H1 (cell line): ENCODE results near the gene NBPF6.
"Not testable (repeated sequence)": the region's sequence is repeated elsewhere in the genome, so short reads cannot be mapped to it uniquely, and the experiment has no call there.

Source experiments
- BRCA1 ChIP-seq: IDR thresholded peaks from 2 replicates; pipeline ENCODE4 v1.6.1; 2012; ENCODE audit warnings: low read depth, low read length, improper control_type of control experiment
- EP300 ChIP-seq, 2 experiments: IDR thresholded peaks; 1 replicate in 1 of 2; 2 replicates in 1 of 2; pipeline ENCODE4 v1.6.1; 2011 to 2012; ENCODE audit warnings: low read depth in 2 of 2, low read length in 2 of 2, mild to moderate bottlenecking in 2 of 2, borderline replicate concordance in 1 of 2, inconsistent platforms in 1 of 2, moderate library complexity in 1 of 2
- EZH2 ChIP-seq: fragments of 200-600 bp; sonication (generic); IDR thresholded peaks from 2 replicates; pipeline ENCODE4 v1.7.1; 2012; ENCODE audit warnings: low read depth, mild to moderate bottlenecking, moderate library complexity, low read length, inconsistent platforms; ENCODE audit not compliant: severe bottlenecking
- FOSL1 ChIP-seq: IDR thresholded peaks from 2 replicates; pipeline ENCODE4 v1.6.1; 2011; ENCODE audit warnings: mild to moderate bottlenecking, low read depth, low read length, moderate library complexity; ENCODE audit not compliant: insufficient read depth
- MAFK ChIP-seq: IDR thresholded peaks from 2 replicates; pipeline ENCODE4 v1.6.1; 2012; ENCODE audit warnings: low read depth, mild to moderate bottlenecking, improper control_type of control experiment, low read length
- NANOG ChIP-seq: IDR thresholded peaks from 2 replicates; pipeline ENCODE4 v1.6.1; 2011; ENCODE audit warnings: low read length, low read depth, mild to moderate bottlenecking, inconsistent platforms; ENCODE audit not compliant: insufficient read depth, poor library complexity, severe bottlenecking
- POLR2A ChIP-seq, 2 experiments: IDR thresholded peaks; 1 replicate in 1 of 2; 2 replicates in 1 of 2; pipeline ENCODE4 v1.6.1; 2011; ENCODE audit warnings: low read depth in 2 of 2, low read length in 2 of 2, mild to moderate bottlenecking in 2 of 2; ENCODE audit errors: control extremely low read depth in 1 of 2
- POLR2AphosphoS5 ChIP-seq: IDR thresholded peaks from 2 replicates; pipeline ENCODE4 v1.6.1; 2011; ENCODE audit warnings: low read depth, low read length
- RXRA ChIP-seq: IDR thresholded peaks from 2 replicates; pipeline ENCODE4 v1.6.1; 2011; ENCODE audit warnings: low read depth, mild to moderate bottlenecking, low read length, moderate library complexity; ENCODE audit not compliant: insufficient read depth
- SRF ChIP-seq: IDR thresholded peaks from 2 replicates; pipeline ENCODE4 v1.6.1; 2011; ENCODE audit warnings: mild to moderate bottlenecking, low read depth, low read length, moderate library complexity
- TAF1 ChIP-seq: IDR thresholded peaks from 2 replicates; pipeline ENCODE4 v1.6.1; 2011; ENCODE audit warnings: mild to moderate bottlenecking, low read depth, low read length
- TF ChIP-seq, protein P1 (sequence below), 3 experiments: IDR thresholded peaks; 1 replicate in 2 of 3; 2 replicates in 1 of 3; pipeline versions ENCODE4 v1.5.1 to v1.6.1; 2011; ENCODE audit warnings: low read length in 3 of 3, mild to moderate bottlenecking in 3 of 3, inconsistent platforms in 2 of 3, low read depth in 1 of 3, moderate library complexity in 1 of 3; ENCODE audit not compliant: insufficient read depth in 1 of 3; ENCODE audit errors: control extremely low read depth in 1 of 3
- TF ChIP-seq, protein P2 (sequence below): fragments of 300-600 bp; sonication (generic); IDR thresholded peaks from 2 replicates; pipeline ENCODE4 v1.7.1; 2012; ENCODE audit warnings: low read length, moderate library complexity, mild to moderate bottlenecking, inconsistent platforms; ENCODE audit not compliant: insufficient replicate concordance
- TF ChIP-seq, protein P3 (sequence below): IDR thresholded peaks from 2 replicates; pipeline ENCODE4 v1.6.1; 2012; ENCODE audit warnings: inconsistent platforms

- TF ChIP-seq BRCA1; POLR2AphosphoS5; POLR2A (IDR thresholded peaks at IDR 0.05; ENCODE audit: control extremely low read depth in 1 of 2, low read depth in 2 of 2, low read length in 2 of 2); MAFK; SRF; RXRA; EP300 (IDR thresholded peaks at IDR 0.05; ENCODE audit: borderline replicate concordance in 1 of 2, low read depth in 2 of 2, low read length in 2 of 2); EZH2; NANOG; TAF1; FOSL1: not testable (repeated sequence)
- TF ChIP-seq, protein P1, sequence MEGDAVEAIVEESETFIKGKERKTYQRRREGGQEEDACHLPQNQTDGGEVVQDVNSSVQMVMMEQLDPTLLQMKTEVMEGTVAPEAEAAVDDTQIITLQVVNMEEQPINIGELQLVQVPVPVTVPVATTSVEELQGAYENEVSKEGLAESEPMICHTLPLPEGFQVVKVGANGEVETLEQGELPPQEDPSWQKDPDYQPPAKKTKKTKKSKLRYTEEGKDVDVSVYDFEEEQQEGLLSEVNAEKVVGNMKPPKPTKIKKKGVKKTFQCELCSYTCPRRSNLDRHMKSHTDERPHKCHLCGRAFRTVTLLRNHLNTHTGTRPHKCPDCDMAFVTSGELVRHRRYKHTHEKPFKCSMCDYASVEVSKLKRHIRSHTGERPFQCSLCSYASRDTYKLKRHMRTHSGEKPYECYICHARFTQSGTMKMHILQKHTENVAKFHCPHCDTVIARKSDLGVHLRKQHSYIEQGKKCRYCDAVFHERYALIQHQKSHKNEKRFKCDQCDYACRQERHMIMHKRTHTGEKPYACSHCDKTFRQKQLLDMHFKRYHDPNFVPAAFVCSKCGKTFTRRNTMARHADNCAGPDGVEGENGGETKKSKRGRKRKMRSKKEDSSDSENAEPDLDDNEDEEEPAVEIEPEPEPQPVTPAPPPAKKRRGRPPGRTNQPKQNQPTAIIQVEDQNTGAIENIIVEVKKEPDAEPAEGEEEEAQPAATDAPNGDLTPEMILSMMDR (IDR thresholded peaks at IDR 0.05; ENCODE audit: control extremely low read depth in 1 of 3, insufficient read depth in 1 of 3, low read depth in 1 of 3, low read length in 3 of 3) = not testable (repeated sequence)
- TF ChIP-seq, protein P2, sequence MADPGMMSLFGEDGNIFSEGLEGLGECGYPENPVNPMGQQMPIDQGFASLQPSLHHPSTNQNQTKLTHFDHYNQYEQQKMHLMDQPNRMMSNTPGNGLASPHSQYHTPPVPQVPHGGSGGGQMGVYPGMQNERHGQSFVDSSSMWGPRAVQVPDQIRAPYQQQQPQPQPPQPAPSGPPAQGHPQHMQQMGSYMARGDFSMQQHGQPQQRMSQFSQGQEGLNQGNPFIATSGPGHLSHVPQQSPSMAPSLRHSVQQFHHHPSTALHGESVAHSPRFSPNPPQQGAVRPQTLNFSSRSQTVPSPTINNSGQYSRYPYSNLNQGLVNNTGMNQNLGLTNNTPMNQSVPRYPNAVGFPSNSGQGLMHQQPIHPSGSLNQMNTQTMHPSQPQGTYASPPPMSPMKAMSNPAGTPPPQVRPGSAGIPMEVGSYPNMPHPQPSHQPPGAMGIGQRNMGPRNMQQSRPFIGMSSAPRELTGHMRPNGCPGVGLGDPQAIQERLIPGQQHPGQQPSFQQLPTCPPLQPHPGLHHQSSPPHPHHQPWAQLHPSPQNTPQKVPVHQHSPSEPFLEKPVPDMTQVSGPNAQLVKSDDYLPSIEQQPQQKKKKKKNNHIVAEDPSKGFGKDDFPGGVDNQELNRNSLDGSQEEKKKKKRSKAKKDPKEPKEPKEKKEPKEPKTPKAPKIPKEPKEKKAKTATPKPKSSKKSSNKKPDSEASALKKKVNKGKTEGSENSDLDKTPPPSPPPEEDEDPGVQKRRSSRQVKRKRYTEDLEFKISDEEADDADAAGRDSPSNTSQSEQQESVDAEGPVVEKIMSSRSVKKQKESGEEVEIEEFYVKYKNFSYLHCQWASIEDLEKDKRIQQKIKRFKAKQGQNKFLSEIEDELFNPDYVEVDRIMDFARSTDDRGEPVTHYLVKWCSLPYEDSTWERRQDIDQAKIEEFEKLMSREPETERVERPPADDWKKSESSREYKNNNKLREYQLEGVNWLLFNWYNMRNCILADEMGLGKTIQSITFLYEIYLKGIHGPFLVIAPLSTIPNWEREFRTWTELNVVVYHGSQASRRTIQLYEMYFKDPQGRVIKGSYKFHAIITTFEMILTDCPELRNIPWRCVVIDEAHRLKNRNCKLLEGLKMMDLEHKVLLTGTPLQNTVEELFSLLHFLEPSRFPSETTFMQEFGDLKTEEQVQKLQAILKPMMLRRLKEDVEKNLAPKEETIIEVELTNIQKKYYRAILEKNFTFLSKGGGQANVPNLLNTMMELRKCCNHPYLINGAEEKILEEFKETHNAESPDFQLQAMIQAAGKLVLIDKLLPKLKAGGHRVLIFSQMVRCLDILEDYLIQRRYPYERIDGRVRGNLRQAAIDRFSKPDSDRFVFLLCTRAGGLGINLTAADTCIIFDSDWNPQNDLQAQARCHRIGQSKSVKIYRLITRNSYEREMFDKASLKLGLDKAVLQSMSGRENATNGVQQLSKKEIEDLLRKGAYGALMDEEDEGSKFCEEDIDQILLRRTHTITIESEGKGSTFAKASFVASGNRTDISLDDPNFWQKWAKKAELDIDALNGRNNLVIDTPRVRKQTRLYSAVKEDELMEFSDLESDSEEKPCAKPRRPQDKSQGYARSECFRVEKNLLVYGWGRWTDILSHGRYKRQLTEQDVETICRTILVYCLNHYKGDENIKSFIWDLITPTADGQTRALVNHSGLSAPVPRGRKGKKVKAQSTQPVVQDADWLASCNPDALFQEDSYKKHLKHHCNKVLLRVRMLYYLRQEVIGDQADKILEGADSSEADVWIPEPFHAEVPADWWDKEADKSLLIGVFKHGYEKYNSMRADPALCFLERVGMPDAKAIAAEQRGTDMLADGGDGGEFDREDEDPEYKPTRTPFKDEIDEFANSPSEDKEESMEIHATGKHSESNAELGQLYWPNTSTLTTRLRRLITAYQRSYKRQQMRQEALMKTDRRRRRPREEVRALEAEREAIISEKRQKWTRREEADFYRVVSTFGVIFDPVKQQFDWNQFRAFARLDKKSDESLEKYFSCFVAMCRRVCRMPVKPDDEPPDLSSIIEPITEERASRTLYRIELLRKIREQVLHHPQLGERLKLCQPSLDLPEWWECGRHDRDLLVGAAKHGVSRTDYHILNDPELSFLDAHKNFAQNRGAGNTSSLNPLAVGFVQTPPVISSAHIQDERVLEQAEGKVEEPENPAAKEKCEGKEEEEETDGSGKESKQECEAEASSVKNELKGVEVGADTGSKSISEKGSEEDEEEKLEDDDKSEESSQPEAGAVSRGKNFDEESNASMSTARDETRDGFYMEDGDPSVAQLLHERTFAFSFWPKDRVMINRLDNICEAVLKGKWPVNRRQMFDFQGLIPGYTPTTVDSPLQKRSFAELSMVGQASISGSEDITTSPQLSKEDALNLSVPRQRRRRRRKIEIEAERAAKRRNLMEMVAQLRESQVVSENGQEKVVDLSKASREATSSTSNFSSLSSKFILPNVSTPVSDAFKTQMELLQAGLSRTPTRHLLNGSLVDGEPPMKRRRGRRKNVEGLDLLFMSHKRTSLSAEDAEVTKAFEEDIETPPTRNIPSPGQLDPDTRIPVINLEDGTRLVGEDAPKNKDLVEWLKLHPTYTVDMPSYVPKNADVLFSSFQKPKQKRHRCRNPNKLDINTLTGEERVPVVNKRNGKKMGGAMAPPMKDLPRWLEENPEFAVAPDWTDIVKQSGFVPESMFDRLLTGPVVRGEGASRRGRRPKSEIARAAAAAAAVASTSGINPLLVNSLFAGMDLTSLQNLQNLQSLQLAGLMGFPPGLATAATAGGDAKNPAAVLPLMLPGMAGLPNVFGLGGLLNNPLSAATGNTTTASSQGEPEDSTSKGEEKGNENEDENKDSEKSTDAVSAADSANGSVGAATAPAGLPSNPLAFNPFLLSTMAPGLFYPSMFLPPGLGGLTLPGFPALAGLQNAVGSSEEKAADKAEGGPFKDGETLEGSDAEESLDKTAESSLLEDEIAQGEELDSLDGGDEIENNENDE = not testable (repeated sequence)
- TF ChIP-seq, protein P3, sequence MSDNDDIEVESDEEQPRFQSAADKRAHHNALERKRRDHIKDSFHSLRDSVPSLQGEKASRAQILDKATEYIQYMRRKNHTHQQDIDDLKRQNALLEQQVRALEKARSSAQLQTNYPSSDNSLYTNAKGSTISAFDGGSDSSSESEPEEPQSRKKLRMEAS = not testable (repeated sequence)
Observed at GRCh38 chr1:108432002-108432401, 18.1 kb upstream of the NBPF6 start.
